Activated gamma-delta T cell (primary cell): ENCODE results near the gene LSR.
"Not testable (repeated sequence)": the region's sequence is repeated elsewhere in the genome, so short reads cannot be mapped to it uniquely, and the experiment has no call there.

ENCODE experiments used
- DNase-seq: peaks from one replicate; lab custom pipeline; 2025; lab: John Stamatoyannopoulos, UW

LSR gene

DNA sequence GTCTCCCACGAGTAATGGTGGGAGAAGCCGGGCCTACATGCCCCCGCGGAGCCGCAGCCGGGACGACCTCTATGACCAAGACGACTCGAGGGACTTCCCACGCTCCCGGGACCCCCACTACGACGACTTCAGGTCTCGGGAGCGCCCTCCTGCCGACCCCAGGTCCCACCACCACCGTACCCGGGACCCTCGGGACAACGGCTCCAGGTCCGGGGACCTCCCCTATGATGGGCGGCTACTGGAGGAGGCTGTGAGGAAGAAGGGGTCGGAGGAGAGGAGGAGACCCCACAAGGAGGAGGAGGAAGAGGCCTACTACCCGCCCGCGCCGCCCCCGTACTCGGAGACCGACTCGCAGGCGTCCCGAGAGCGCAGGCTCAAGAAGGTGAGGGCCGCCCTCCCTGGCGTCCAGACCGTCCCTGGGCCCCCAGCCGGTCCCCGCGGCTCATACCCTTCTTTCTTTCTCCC, 18.6 kb downstream of the LSR start:
- DNase-seq = peak; percentile 29

GRCh38 chr19:35267818-35268535, 19.2 kb downstream of the LSR start:
- peak; percentile 63 for DNase-seq

DNA sequence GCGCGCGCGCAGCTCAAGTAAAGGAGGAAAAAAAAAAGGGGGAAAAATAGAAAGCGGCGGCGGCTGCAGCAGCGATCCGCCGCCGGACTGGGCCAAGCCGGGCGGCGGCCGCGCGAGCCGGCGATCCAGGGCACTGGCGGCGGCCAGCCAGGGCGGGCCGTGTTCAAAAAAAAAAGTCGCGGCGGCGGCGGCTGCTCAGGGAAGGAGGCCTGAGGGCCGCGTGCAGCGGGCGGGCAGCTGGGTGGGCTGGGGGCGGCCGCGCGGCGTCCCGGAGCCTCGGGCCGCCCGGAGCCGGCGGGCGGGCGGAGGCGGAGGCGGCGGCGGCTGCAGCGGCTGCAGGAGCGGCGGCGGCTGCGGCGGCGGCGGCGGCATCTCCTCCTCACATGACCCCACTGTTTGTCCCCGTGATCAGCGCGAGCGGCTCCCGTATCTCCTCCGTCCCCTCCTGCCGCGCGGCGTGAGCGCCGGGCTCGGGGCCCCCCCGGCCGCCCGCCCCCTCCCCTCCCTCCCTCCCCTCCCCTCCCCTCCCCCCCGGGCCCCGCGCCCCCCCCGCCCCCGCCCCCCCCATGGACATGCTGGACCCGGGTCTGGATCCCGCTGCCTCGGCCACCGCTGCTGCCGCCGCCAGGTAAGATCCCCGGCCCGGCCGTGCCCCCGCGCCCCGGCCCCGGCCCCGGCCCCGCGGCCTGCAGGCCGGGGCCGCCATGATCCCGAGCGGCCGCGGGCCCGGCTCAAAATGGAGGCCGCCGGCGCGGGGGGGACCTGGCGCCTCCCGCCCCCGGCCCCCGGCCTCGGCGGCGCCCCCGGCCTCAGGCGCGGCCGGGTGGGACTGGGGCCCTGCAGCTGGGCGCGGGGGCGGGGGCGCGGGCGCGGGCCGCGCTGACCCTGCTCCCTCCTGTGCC, 20.0 kb downstream of the LSR start, which contains the start of gene USF2:
Gene USF2, plus strand, starts transcription at position 427 of the 902 bp plus-strand sequence. Its CDS starts 140 bp downstream, at position 567.
- DNase-seq = peak; percentile 52

GRCh38 chr19:35269438-35270117, 20.8 kb downstream of the LSR start:
- DNase-seq = peak; percentile 55

DNA sequence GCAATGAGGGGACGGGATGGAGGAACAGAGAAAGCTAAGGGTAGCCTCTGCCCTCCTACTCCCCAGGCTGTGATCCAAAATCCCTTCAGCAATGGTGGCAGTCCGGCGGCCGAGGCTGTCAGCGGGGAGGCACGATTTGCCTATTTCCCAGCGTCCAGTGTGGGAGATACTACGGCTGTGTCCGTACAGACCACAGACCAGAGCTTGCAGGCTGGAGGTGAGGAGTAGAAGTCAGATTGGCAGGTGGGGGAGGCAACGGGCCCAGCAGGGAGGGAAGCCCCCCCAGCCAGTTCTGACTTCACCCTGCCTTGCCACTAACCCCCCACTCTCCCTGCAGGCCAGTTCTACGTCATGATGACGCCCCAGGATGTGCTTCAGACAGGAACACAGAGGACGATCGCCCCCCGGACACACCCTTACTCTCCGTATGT, 21.6 kb downstream of the LSR start:
- DNase-seq = no peak

GRCh38 chr19:35271546-35271945, 22.7 kb downstream of the LSR start:
- DNase-seq = no peak

GRCh38 chr19:35272122-35272719, 23.4 kb downstream of the LSR start:
- no peak for DNase-seq

DNA sequence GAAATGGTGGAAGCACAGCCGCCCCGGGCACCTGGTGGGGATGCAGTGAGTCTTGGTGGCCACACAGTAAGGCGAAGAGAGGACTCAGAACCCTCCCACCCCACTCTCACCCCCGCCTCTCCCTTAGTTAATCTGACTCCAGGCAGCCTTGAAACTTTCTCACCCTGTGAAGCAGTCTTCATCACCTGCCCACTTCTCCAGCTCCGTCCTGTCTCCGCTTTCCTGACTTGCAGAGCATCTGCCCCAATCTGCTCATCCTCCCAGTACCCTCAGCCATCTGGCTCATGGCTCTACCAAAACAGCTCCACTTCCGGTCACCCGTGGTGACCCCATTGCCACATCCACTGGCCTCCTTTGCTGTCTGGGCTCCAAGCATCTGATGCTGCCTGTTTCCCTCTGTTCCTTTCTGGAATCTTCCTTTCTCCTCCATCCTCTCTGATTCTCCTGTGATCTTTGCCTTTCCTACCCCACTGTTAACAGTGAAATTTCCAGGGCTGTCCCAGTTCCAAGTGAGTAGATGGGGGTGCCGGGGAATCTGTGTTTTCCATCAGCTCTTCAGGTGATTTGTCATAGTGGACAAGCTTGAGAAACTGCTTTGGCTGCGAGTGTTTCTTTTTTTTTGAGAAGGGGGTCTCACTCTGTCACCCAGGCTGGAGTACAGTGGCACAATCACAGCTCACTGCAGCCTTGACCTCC, 24.3 kb downstream of the LSR start:
- DNase-seq = no peak

DNA sequence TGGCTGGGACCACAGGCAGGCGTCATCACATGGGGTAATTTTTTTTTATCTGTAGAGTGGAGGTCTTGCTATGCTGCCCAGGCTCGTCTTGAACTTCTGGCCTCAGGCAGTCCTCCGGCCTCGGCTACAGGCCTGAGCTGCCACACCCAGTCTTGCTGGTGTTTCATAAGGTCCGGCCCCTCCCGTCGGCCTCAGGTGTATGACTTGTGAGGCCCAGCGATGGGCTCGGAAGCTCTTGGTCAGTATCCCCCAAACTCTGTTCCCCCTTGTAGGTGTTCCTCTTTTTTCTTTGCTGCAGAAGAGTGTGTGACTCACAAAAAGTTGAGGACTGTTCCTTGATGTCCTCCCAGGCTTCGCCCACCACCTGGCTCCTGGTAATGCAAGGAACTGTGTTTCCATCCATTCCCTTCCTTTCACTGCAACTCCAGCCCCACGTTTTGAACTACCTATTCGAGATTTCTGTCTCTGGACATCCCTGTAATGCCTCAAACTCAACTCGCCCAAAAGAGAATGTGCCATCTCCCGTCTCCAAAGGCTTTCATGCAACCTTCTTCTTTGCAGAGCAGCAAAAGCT, 25.0 kb downstream of the LSR start:
- no peak for DNase-seq

DNA sequence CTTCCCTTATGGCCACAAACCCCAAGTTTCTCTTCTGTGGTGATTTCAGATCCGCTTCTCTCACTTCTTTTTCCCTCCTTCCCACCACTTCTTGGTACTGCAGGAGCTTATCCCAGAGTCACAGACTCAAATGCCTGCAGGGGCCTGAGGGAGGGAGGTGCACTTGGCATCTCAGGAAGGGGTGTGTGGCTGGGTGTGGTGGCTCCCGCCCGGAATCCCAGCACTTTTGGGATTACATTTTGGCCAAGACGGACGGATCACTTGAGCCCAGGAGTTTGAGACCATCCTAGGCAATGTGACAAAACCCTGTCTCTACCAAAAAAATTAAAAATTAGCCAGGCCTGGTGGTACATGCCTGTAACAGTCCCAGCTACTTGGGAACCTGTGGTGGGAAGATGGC, 25.5 kb downstream of the LSR start:
- no peak for DNase-seq

- DNase-seq = no peak
Measured at GRCh38 chr19:35276706-35277281, 28.0 kb downstream of the LSR start.

DNA sequence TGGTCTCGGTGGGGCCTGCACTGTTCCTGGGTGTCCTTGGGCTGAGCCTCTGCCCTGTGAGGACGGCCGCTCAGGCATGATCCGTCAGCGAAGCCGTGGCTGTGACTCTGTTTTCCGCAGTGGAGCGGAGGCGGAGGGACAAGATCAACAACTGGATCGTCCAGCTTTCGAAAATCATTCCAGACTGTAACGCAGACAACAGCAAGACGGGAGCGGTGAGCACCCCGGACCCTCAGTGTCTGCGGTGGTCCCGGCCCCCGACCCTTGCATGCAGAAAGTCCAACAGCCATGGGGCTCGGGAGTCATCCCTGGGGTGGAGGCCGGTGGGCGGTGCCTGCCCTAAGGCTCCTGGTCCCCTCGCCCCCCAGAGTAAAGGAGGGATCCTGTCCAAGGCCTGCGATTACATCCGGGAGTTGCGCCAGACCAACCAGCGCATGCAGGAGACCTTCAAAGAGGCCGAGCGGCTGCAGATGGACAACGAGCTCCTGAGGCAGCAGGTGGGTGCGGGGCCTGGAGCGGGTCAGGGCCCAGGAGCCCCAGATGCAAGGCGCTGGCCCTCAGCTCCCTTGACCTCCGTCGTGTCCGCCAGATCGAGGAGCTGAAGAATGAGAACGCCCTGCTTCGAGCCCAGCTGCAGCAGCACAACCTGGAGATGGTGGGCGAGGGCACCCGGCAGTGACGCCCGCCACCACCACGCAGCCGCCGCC, 29.9 kb downstream of the LSR start:
- DNase-seq = no peak

GRCh38 chr19:35279374-35279773, 30.6 kb downstream of the LSR start:
- no peak for DNase-seq

DNA sequence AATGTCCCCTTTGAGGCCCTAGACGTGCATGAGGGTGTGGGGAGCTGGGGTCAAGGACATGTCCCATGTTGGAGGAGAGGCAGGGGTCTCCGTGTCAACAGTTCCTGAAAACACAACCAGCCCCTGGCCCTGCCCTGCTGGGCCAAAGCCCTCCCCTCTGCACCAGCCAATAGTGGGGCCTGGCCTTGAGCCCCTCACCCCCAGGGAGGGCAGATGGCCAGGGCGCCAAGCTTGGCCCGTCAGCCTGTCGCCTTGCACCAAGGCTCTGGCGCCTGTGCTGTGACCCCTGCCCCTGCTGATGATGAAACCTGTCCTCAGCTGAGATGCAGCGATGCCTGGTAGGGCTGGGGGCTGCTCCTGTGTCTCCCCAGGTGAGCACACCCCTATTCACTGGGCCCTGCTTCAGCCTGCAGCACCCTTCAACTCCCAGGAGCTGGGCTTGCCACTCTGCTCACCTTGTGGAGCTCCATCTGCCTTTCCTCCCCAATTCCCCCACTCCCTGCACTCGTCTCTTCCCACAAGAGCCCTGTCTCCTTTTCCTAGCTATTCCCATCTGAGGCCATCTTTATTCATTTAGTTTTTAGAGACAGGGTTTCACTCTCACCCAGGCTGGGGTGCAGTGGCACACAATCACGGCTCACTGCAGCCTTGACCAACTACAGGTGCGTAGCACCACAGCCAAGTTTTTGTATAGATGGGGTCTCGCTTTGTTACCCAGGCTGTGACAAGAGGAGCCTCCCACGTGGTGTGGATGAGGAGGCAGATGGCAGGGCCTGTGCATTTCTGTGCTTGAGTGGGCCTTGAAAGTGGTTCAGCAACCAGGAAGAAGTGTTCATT, 31.4 kb downstream of the LSR start:
- no peak for DNase-seq

DNA sequence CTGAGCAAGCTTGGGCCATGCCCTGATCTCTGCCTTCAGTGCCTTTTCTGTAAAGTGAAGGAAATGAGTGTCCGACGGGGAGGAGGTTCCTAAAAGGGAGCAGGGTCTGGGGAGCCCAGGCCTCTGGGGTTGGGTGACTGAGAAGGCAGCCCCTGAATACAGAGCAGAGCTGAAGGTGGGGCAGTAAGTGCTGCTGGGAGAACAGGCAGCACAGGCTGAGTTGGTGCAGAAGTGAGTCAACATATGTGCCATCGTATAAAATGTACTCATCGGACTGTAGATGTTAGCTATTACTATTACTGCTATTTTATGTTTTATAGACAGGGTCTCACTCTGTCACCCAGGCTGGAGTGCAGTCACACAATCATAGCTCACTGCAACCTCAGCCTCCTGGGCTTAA, 32.5 kb downstream of the LSR start:
- no peak for DNase-seq

- DNase-seq = no peak
Measured at GRCh38 chr19:35284153-35285094, 35.6 kb downstream of the LSR start.

DNA sequence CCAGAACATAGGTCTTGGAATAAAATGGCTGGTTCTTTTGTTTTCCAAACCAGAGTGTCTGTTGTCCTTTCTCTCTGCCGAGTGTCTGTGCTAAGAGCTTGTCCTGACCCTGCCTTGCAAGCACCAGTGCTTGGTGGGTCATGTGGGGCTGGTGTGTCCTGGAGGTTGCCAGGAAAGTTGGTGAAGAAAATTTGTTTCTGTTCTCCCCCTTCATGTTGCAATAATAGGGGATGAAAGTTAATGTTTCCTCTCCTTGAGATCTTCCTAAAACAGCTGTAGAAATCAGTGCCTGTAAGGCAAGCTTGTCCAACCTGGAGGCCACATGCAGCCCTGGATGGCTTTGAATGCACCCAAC, 36.3 kb downstream of the LSR start:
- DNase-seq = no peak

- DNase-seq = not testable (repeated sequence)
Measured at GRCh38 chr19:35285465-35285864, 36.7 kb downstream of the LSR start.
